A172 (cell line): ENCODE results near the gene POLN. TPM values are rescaled to one million over a fixed set of nuclear protein-coding genes. Genes with fewer than 3 reads are reported as not detected.
"Not testable (repeated sequence)": the region's sequence is repeated elsewhere in the genome, so short reads cannot be mapped to it uniquely, and the experiment has no call there.

Experiments used
- DNase-seq: peaks from one replicate; pipeline ENCODE4 v3.0.0-alpha.2; 2015; ENCODE audit warnings: low spot score
- total RNA-seq: library from RNA; depleted of rRNA; stranded (reverse); fragments of >200 nt; shearing (Covaris generic); gene quantifications from 2 replicates; pipeline ENCODE4 v1.2.3, GENCODE V29; 2014; rRNA removed

The POLN gene
- total RNA-seq, 1 experiment from 2014 or later: 0.24 TPM

DNA sequence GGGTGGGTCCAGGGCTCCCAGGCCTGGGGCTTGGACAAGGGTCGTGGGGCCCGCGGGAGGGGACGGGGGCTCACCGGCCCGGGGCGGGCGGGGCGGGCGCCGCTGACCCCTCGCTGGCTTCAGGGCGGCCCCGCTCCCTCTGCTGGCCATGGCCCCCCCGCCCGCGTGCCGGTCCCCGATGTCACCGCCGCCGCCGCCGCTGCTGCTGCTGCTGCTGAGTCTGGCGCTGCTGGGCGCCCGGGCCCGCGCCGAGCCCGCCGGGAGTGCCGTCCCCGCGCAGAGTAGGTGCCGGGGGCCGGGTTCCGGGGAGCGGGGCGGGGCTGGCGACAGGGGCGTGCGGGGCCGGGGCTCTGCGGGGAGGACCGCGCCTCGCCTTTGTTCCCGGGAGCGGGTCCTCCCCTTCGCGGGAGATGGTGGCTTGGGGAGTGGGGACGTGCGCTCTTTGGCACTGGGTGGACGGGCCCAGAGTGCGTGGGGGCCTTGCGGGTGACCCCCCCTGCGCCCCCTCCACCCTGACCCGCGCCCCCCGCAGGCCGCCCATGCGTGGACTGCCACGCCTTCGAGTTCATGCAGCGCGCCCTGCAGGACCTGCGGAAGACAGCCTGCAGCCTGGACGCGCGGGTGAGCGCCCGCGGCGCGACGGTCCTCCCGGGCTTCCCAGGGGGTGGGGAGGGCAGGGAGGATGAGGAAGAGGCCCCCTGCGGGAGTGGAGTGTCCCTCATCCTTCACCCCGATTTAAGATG, 199.5 kb downstream of the POLN start:
- DNase-seq: no peak

- DNase-seq: peak; percentile 56
Observed at GRCh38 chr4:2041239-2042130, 200.4 kb downstream of the POLN start.

DNA sequence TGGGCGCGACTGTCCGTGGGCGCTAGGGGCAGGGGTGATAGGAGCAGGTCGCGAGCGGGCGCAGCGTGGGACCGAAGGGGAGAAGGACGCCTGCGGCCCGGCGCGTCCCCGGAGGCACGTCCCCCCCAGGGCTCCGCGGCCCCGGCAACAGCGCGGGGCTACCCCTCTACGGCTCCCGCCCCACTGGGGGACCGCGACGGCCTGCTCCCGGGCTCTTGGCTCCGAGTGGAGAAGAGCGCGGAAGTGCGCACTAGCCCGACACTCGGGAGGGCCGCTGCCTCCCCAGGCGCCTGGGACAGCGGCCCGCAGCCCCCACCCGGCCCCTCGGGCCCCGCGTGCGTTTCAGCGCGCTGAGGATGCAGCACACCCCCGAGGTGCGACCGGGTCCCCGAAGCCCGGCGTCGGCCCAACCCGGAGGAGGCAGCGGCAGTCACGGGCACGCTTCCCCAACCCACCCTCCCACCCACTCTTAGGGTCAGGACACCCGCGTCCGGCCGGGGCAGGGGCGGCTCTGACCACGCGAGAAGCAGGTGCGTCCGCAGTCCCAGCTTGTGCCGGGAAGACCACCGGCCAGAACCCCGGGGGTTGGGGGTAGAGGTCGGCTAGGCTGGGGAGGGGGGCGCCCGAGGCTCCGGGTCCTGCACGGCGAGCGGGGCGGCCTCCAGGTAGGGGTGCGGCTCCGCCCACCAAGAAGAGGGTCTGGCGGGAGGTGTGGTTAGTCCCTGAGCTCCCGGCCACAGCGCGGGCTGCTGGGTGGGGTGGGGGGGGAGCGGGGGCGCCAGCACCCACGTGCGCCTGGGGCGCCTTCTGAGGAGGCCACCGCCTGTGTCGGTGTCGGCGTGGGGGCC, 201.3 kb downstream of the POLN start:
- no peak for DNase-seq

- DNase-seq: no peak
Observed at GRCh38 chr4:2036866-2037265, 205.1 kb downstream of the POLN start.

DNA sequence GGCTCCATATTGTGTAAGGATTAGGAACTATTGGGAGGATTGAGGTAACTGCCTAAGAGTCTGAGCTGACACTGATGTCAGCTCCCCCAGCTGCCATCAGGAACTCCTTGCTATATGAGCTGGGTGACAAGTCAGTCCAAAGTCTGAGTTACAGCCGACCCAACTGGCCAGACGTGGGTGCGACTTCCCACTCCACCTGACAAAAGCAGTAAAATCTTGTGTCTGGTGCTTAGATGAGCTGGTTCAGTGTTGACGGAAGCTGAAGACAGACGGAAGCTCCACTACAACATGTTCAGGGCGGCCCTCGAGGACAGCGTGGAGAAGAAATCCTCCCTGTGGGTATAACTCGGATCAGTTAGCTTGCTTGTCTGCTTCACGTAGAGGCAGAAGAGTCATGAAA, 205.6 kb downstream of the POLN start:
- no peak for DNase-seq

- not testable (repeated sequence) for DNase-seq
Observed at GRCh38 chr4:2031161-2031560, 210.8 kb downstream of the POLN start.

GRCh38 chr4:2027120-2027519, 214.8 kb downstream of the POLN start:
- not testable (repeated sequence) for DNase-seq

DNA sequence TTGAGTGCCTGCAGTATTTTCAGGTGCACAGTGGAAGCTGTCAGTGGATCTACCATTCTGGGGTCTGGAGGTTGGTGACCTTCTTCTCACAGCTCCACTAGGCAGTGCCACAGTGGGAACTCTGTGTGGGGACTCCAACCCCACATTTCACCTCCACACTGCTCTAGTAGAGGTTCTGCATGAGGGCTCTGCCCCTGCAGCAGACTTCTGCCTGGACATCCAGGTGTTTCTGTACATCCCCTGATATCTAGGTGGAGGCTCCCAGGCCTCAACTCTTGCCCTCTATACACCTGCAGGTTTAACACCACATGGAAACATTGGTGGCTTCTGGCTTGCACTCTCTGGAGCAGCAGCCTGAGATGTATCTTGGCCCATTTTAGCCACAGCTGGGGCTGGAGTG, 216.1 kb downstream of the POLN start:
- no peak for DNase-seq

DNA sequence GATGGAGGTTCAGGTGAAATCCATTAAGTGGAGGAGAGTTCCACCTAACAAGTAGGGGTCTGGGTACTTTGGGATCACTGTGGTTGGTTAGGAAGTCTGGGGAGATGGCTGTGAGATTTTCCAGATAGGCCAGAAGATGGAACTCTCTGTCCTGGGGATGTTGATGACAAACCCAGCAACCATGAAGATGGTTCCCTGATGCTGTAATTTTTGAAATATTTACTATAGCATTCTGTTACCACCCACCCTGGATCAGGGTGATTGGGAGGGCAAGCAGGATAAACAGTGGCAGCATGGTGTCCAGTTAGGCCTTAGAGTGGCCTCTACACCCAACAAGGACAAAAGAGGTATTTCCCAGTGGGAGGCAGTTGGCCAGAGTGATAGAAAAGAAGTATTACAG, 217.2 kb downstream of the POLN start:
- no peak for DNase-seq

Other genes starting within 250 kb of the POLN start
- 18.1 and 20.5 TPM in 2 replicates for gene NELFA, start 233.1 kb downstream of the POLN start, total RNA-seq
- 4.8 and 5.5 TPM in 2 replicates for gene NAT8L, start 182.8 kb downstream of the POLN start, total RNA-seq
- 19.9 and 60.5 TPM in 2 replicates for gene HAUS3, start within 50 bp of the POLN start, total RNA-seq
- 14.6 and 18.4 TPM in 2 replicates for gene MXD4, start 20.0 kb upstream of the POLN start, total RNA-seq
- gene ZFYVE28, start 176.5 kb upstream of the POLN start, total RNA-seq: 0.89 and 3.4 TPM in 2 replicates
- gene CFAP99, start 176.8 kb upstream of the POLN start, total RNA-seq: not detected in 2 replicates
- 50.8 and 55.6 TPM in 2 replicates for gene RNF4, start 227.0 kb upstream of the POLN start, total RNA-seq